HG02798 (cell line): Measurements from ENCODE around the gene GJD2.

Experiments used
- ATAC-seq: cut with Tn5 transposase; IDR thresholded peaks from one replicate; pipeline ENCODE4 v1.9.1; 2021; ENCODE audit warnings: mild to moderate bottlenecking; ENCODE audit not compliant: unreplicated experiment, poor library complexity

Gene GJD2

GRCh38 chr15:34776606-34777105 lies 21.9 kb upstream of the GJD2 start:
- ATAC-seq = no peak

GRCh38 chr15:34773917-34774316 lies 19.1 kb upstream of the GJD2 start:
- no peak for ATAC-seq

GRCh38 chr15:34773013-34773412 lies 18.2 kb upstream of the GJD2 start:
- ATAC-seq = no peak

GRCh38 chr15:34772312-34772711 lies 17.5 kb upstream of the GJD2 start:
- no peak for ATAC-seq

- no peak for ATAC-seq
These were observed 14.9 kb upstream of the GJD2 start for GRCh38 chr15:34769711-34770110.

- ATAC-seq = no peak
These were observed 13.7 kb upstream of the GJD2 start for GRCh38 chr15:34768530-34768929.

- ATAC-seq = no peak
These were observed 10.9 kb upstream of the GJD2 start for GRCh38 chr15:34765741-34766140.

GRCh38 chr15:34760909-34761308 lies 6.1 kb upstream of the GJD2 start:
- ATAC-seq = no peak

GRCh38 chr15:34759992-34760391 lies 5.2 kb upstream of the GJD2 start:
- no peak for ATAC-seq

- ATAC-seq = no peak
These were observed 4.5 kb upstream of the GJD2 start for GRCh38 chr15:34759347-34759746.

GRCh38 chr15:34757262-34757661 lies 2.5 kb upstream of the GJD2 start:
- no peak for ATAC-seq

- ATAC-seq = no peak
These were observed 598 bp upstream of the GJD2 start for GRCh38 chr15:34755419-34755773.

- ATAC-seq = no peak
These were observed 612 bp downstream of the GJD2 start for GRCh38 chr15:34754171-34754601.

- ATAC-seq = no peak
These were observed 1.4 kb downstream of the GJD2 start for GRCh38 chr15:34753236-34753894.

GRCh38 chr15:34749691-34750090 lies 5.1 kb downstream of the GJD2 start:
- ATAC-seq = no peak

- ATAC-seq = no peak
These were observed 15.5 kb downstream of the GJD2 start for GRCh38 chr15:34739346-34739745.

- ATAC-seq = no peak
These were observed 16.8 kb downstream of the GJD2 start for GRCh38 chr15:34738002-34738401.

GRCh38 chr15:34737477-34737876 lies 17.3 kb downstream of the GJD2 start:
- ATAC-seq = no peak

GRCh38 chr15:34734303-34734702 lies 20.5 kb downstream of the GJD2 start:
- ATAC-seq = no peak

GRCh38 chr15:34733621-34734020 lies 21.2 kb downstream of the GJD2 start:
- ATAC-seq = no peak

GRCh38 chr15:34732430-34732829 lies 22.4 kb downstream of the GJD2 start:
- no peak for ATAC-seq

- no peak for ATAC-seq
These were observed 24.1 kb downstream of the GJD2 start for GRCh38 chr15:34730701-34731100.

- no peak for ATAC-seq
These were observed 24.9 kb downstream of the GJD2 start for GRCh38 chr15:34729886-34730285.
